ENCODE data around the gene MAMDC2.
"Not testable (repeated sequence)": the region's sequence is repeated elsewhere in the genome, so short reads cannot be mapped to it uniquely, and the experiment has no call there.

Gene MAMDC2

GRCh38 chr9:70035691-70036090 lies 8.0 kb upstream of the MAMDC2 start:
- H3K4me3 ChIP-seq = no peak overlapping the region
- H3K27ac ChIP-seq = no peak overlapping the region
- no peak for DNase-seq (ENCODE audit: low spot score)
- TF ChIP-seq CTCF (IDR thresholded peaks at IDR 0.05) = no peak

GRCh38 chr9:70036641-70037040 lies 7.0 kb upstream of the MAMDC2 start:
- no peak overlapping the region for H3K4me3 ChIP-seq
- no peak overlapping the region for H3K27ac ChIP-seq
- TF ChIP-seq CTCF (IDR thresholded peaks at IDR 0.05) = no peak
- no peak for DNase-seq (ENCODE audit: low spot score)

GRCh38 chr9:70038171-70038621 lies 5.5 kb upstream of the MAMDC2 start:
- not testable (repeated sequence) for DNase-seq (ENCODE audit: low spot score); H3K27ac ChIP-seq

GRCh38 chr9:70040376-70040903 lies 3.2 kb upstream of the MAMDC2 start:
- no peak for TF ChIP-seq CTCF (IDR thresholded peaks at IDR 0.05)
- Histone ChIP-seq H3K27ac (no peak overlapping the region), H3K4me3 (no peak overlapping the region)
- DNase-seq (ENCODE audit: low spot score) = no peak

More at GRCh38 chr9:70038171-70038621, 5.5 kb upstream of the MAMDC2 start:
- not testable (repeated sequence) for H3K4me3 ChIP-seq

- peak overlapping the region; percentile 89 for H3K4me3 ChIP-seq
- DNase-seq (ENCODE audit: low spot score) = no peak
- H3K27ac ChIP-seq = peak overlapping the region in 1 of 2 donors; percentile 88
- TF ChIP-seq CTCF (IDR thresholded peaks at IDR 0.05) = no peak
These were observed 1.0 kb upstream of the MAMDC2 start for GRCh38 chr9:70042461-70043215.

GRCh38 chr9:70043285-70043684 lies 363 bp upstream of the MAMDC2 start:
- Histone ChIP-seq H3K4me3 (peak overlapping the region; percentile 89), H3K27ac (peak overlapping the region; percentile 68 to 88)
- no peak for DNase-seq (ENCODE audit: low spot score)
- TF ChIP-seq CTCF (IDR thresholded peaks at IDR 0.05) = no peak

- DNase-seq (ENCODE audit: low spot score) = peak; percentile 75
- Histone ChIP-seq H3K4me3 (peak overlapping the region; percentile 89), H3K27ac (peak overlapping the region; percentile 68 to 88)
- no peak for TF ChIP-seq CTCF (IDR thresholded peaks at IDR 0.05)
These were observed 1.1 kb downstream of the MAMDC2 start for GRCh38 chr9:70044490-70045307.

Measured in coronary artery (tissue), 2 donors.